GM10266 (cell line): ENCODE measurements around the gene KCNK5.

ENCODE experiments used
- DNase-seq: peaks from one replicate; pipeline ENCODE4 v3.0.0; 2012; ENCODE audit errors: extremely low spot score
- CTCF ChIP-seq: IDR thresholded peaks from 2 replicates; pipeline ENCODE4 v1.5.1; 2012; ENCODE audit warnings: mild to moderate bottlenecking, low read depth; ENCODE audit not compliant: control insufficient read depth, insufficient read depth; ENCODE audit errors: missing control alignments

KCNK5 gene

GRCh38 chr6:39197922-39198500 is 31.3 kb downstream of the KCNK5 start:
- DNase-seq: no peak
- TF ChIP-seq CTCF: no peak

GRCh38 chr6:39197521-39197920 is 31.8 kb downstream of the KCNK5 start:
- no peak for TF ChIP-seq CTCF
- DNase-seq: no peak

GRCh38 chr6:39196673-39197091 is 32.6 kb downstream of the KCNK5 start:
- TF ChIP-seq CTCF: no peak
- no peak for DNase-seq

GRCh38 chr6:39195792-39196385 is 33.4 kb downstream of the KCNK5 start:
- TF ChIP-seq CTCF: no peak
- DNase-seq: no peak

GRCh38 chr6:39194466-39194865 is 34.8 kb downstream of the KCNK5 start:
- TF ChIP-seq CTCF: no peak
- no peak for DNase-seq

- TF ChIP-seq CTCF: no peak
- no peak for DNase-seq
Observed at GRCh38 chr6:39193201-39193791, 36.0 kb downstream of the KCNK5 start.

GRCh38 chr6:39192736-39193135 is 36.5 kb downstream of the KCNK5 start:
- DNase-seq: no peak

More at GRCh38 chr6:39192736-39193135, 36.5 kb downstream of the KCNK5 start:
- no peak for TF ChIP-seq CTCF
